Mesenchymal stem cell (in vitro differentiated cells and primary cell): ENCODE results near the gene C1orf167.

Source experiments
- DNase-seq: peaks from one replicate; pipeline ENCODE4 v3.0.0-alpha.2; 2013
- H2AFZ ChIP-seq: one replicate; pipeline ENCODE4 v1.6.1; 2013; ENCODE audit warnings: low read depth, mild to moderate bottlenecking, control low read depth, inconsistent platforms, low read length, moderate library complexity
- H2AK5ac ChIP-seq: 2 replicates; pipeline ENCODE4 v1.6.1; 2013; ENCODE audit warnings: low read length, moderate library complexity, mild to moderate bottlenecking, inconsistent platforms; ENCODE audit not compliant: severe bottlenecking
- H2BK120ac ChIP-seq: one replicate; pipeline ENCODE4 v1.6.1; 2013; ENCODE audit warnings: low read depth, mild to moderate bottlenecking, inconsistent platforms, low read length, moderate library complexity
- H2BK12ac ChIP-seq, 2 experiments: one replicate each; pipeline ENCODE4 v1.6.1; 2013; ENCODE audit warnings: inconsistent platforms in 2 of 2, low read length in 2 of 2, mild to moderate bottlenecking in 2 of 2, moderate library complexity in 2 of 2, control low read depth in 1 of 2
- H2BK15ac ChIP-seq: one replicate; pipeline ENCODE4 v1.6.1; 2013; ENCODE audit warnings: mild to moderate bottlenecking, low read depth, inconsistent platforms; ENCODE audit not compliant: poor library complexity, severe bottlenecking
- H2BK5ac ChIP-seq: 2 replicates; pipeline ENCODE4 v1.6.1; 2013; ENCODE audit warnings: low read depth, mild to moderate bottlenecking, low read length, control low read depth, inconsistent platforms; ENCODE audit not compliant: poor library complexity, severe bottlenecking
- H3K14ac ChIP-seq, 2 experiments: one replicate each; pipeline ENCODE4 v1.6.1; 2013; ENCODE audit warnings: inconsistent platforms in 2 of 2, low read length in 2 of 2, control low read depth in 1 of 2, mild to moderate bottlenecking in 1 of 2, moderate library complexity in 1 of 2
- H3K18ac ChIP-seq, 2 experiments: one replicate each; pipeline ENCODE4 v1.6.1; 2013; ENCODE audit warnings: inconsistent platforms in 2 of 2, low read length in 2 of 2, control low read depth in 1 of 2, low read depth in 1 of 2, mild to moderate bottlenecking in 1 of 2
- H3K23ac ChIP-seq, 2 experiments: one replicate each; pipeline ENCODE4 v1.6.1; 2013; ENCODE audit warnings: inconsistent platforms in 2 of 2, low read length in 2 of 2, mild to moderate bottlenecking in 2 of 2, moderate library complexity in 2 of 2, control low read depth in 1 of 2
- H3K27ac ChIP-seq: 2 replicates; pipeline ENCODE4 v1.5.1; 2013; ENCODE audit warnings: mild to moderate bottlenecking, moderate library complexity, low read length, control low read depth, inconsistent platforms; ENCODE audit not compliant: poor library complexity, severe bottlenecking
- H3K27me3 ChIP-seq, 2 experiments: 2 replicates each; pipeline versions ENCODE4 v1.6.1 to v1.7.0; 2013; ENCODE audit warnings: low read length in 2 of 2, mild to moderate bottlenecking in 2 of 2, moderate library complexity in 2 of 2, control low read depth in 1 of 2, inconsistent platforms in 1 of 2; ENCODE audit not compliant: control insufficient read depth in 1 of 2, insufficient read depth in 1 of 2
- H3K36me3 ChIP-seq, 2 experiments: 2 replicates each; pipeline versions ENCODE4 v1.6.1 to v1.7.0; 2013; ENCODE audit warnings: low read length in 2 of 2, control low read depth in 1 of 2, inconsistent platforms in 1 of 2, low read depth in 1 of 2, mild to moderate bottlenecking in 1 of 2; ENCODE audit not compliant: insufficient read depth in 2 of 2, control insufficient read depth in 1 of 2
- H3K4ac ChIP-seq, 2 experiments: one replicate each; pipeline ENCODE4 v1.6.1; 2013; ENCODE audit warnings: inconsistent platforms in 2 of 2, low read length in 2 of 2, mild to moderate bottlenecking in 2 of 2, moderate library complexity in 2 of 2, control low read depth in 1 of 2, low read depth in 1 of 2
- H3K4me1 ChIP-seq: 2 replicates; pipeline ENCODE4 v1.6.1; 2013; ENCODE audit warnings: low read depth, low read length, control low read depth; ENCODE audit not compliant: control insufficient read depth, insufficient read depth
- H3K4me2 ChIP-seq: 2 replicates; pipeline ENCODE4 v1.6.1; 2013; ENCODE audit warnings: low read length, mild to moderate bottlenecking, inconsistent platforms; ENCODE audit not compliant: poor library complexity, severe bottlenecking
- H3K4me3 ChIP-seq, 2 experiments: 2 replicates each; pipeline versions ENCODE4 v1.5.1 to v1.7.0; 2013; ENCODE audit warnings: low read length in 2 of 2, mild to moderate bottlenecking in 2 of 2, control low read depth in 1 of 2, low read depth in 1 of 2; ENCODE audit not compliant: insufficient read depth in 1 of 2
- H3K79me1 ChIP-seq: replicated peaks from 2 replicates; pipeline ENCODE4 v1.6.1; 2013; ENCODE audit warnings: mild to moderate bottlenecking, control low read depth, low read length, inconsistent platforms; ENCODE audit not compliant: poor library complexity, severe bottlenecking
- H3K9ac ChIP-seq: 2 replicates; pipeline ENCODE4 v1.7.0; 2013; ENCODE audit warnings: mild to moderate bottlenecking, low read length, moderate library complexity
- H3K9me3 ChIP-seq: 2 replicates; pipeline ENCODE4 v1.7.0; 2013; ENCODE audit warnings: mild to moderate bottlenecking, low read length; ENCODE audit not compliant: control insufficient read depth
- H4K8ac ChIP-seq: one replicate; pipeline ENCODE4 v1.6.1; 2013; ENCODE audit warnings: inconsistent platforms, mild to moderate bottlenecking, low read length, moderate library complexity
- H4K91ac ChIP-seq: one replicate; pipeline ENCODE4 v1.6.1; 2013; ENCODE audit warnings: mild to moderate bottlenecking, low read length, inconsistent platforms
- WGBS: methylation state at CpG from one replicate; pipeline ENCODE4 v1.1.7; 2013; ENCODE audit warnings: mixed read lengths; 5-methylcytosine and 5-hydroxymethylcytosine counted together

The C1orf167 gene

GRCh38 chr1:11806307-11806936 is 44.4 kb downstream of the C1orf167 start:
- Histone ChIP-seq H3K4me3 (peak overlapping the region; percentile 92 to 96), H3K4ac (peak overlapping the region; percentile 39 to 93), H3K36me3 (peaks cover 14 to 44% of the 10 kb centered on the region in 2 experiments), H2AK5ac (peak overlapping the region; percentile 80), H2BK120ac (peak overlapping the region; percentile 50), H2AFZ (peak overlapping the region; percentile 81), H2BK15ac (peak overlapping the region; percentile 75), H3K18ac (peak overlapping the region; percentile 88 to 100), H3K27ac (peak overlapping the region; percentile 87), H4K91ac (peak overlapping the region; percentile 77), H3K14ac (peak overlapping the region in 1 of 2 experiments; percentile 99), H3K9ac (peak overlapping the region; percentile 94), H2BK12ac (peak overlapping the region in 1 of 2 experiments; percentile 10), H3K23ac (peak overlapping the region in 1 of 2 experiments; percentile 97), H2BK5ac (peak overlapping the region; percentile 94), H3K4me2 (peak overlapping the region; percentile 88), H4K8ac (peak overlapping the region; percentile 90), H3K4me1 (peaks cover 28% of the 10 kb centered on the region), H3K9me3 (no peaks in the 10 kb centered on the region), H3K27me3 (no peaks in the 10 kb centered on the region), H3K79me1 (peaks cover 13% of the 10 kb centered on the region)
- WGBS = 2% methylated on average over 17 of the region's 20 CpGs
- DNase-seq = peak; percentile 62

DNA sequence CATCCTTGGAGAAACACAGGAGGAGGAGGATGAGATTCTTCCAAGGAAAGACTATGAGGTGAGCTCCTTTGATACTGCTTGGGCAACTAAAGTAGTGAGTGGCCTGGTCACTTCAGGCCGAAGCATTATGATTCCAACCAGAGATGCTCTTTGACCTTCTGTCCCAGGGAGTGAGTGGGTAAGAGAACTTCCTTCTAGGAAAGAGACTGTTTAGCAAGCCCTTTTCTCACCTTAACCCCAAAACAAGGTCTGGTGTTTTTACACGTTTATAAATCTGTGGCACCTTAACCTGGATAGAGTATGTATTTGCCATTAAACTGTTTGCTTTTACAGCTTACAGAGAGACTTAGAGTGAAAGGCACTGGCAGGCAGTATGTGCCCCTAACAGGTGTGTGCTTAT is 45.1 kb downstream of the C1orf167 start:
- H2AFZ ChIP-seq = no peak overlapping the region
- H3K4me2 ChIP-seq = peak overlapping the region; percentile 88
- no peaks in the 10 kb centered on the region for H3K9me3 ChIP-seq
- H2BK5ac ChIP-seq = no peak overlapping the region
- H3K79me1 ChIP-seq = peaks cover 15% of the 10 kb centered on the region
- H3K18ac ChIP-seq = no peak overlapping the region
- no peak overlapping the region for H2BK120ac ChIP-seq
- no peak overlapping the region for H4K91ac ChIP-seq
- no peak overlapping the region for H3K14ac ChIP-seq
- H3K27me3 ChIP-seq = no peaks in the 10 kb centered on the region
- H3K9ac ChIP-seq = peak overlapping the region; percentile 94
- no peak for DNase-seq
- no peak overlapping the region for H3K4ac ChIP-seq
- WGBS = 29% methylated on average over 1 of the region's 2 CpGs
- no peak overlapping the region for H2BK12ac ChIP-seq
- peak overlapping the region in 1 of 2 experiments; percentile 96 for H3K4me3 ChIP-seq
- no peak overlapping the region for H4K8ac ChIP-seq
- H3K27ac ChIP-seq = peak overlapping the region; percentile 71
- H2BK15ac ChIP-seq = no peak overlapping the region
- no peak overlapping the region for H2AK5ac ChIP-seq
- peaks cover 26% of the 10 kb centered on the region for H3K4me1 ChIP-seq
- no peak overlapping the region for H3K23ac ChIP-seq
- peaks cover 19 to 50% of the 10 kb centered on the region in 2 experiments for H3K36me3 ChIP-seq

DNA sequence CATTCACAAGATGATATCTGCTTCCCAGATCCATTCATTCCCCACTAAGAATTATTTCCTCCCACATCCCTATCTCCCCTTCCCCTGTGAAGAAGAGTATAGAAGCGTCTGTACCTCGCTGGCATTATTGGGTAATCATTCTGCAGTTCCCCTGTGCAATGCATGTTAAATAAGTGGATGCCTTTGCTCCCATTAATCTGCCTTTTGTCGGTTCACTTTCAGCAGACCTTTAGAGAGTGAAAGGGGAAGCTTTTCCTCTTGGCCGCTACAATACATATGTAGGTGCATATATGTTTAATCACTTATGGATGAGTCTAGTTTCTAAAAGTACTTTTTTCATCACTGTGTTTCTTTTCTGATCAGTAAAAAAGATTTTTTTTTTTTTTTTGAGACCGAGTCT is 51.0 kb downstream of the C1orf167 start:
- no peaks in the 10 kb centered on the region for H3K4me1 ChIP-seq
- no peak overlapping the region for H3K4me2 ChIP-seq
- H2BK15ac ChIP-seq = no peak overlapping the region
- WGBS = 94% methylated on average over 3 of the region's 5 CpGs
- no peaks in the 10 kb centered on the region for H3K9me3 ChIP-seq
- H3K27me3 ChIP-seq = no peaks in the 10 kb centered on the region
- no peak overlapping the region for H2BK5ac ChIP-seq
- peaks cover 35% of the 10 kb centered on the region for H3K79me1 ChIP-seq
- H2BK12ac ChIP-seq = no peak overlapping the region
- H2AFZ ChIP-seq = no peak overlapping the region
- no peak overlapping the region for H3K4me3 ChIP-seq
- H3K36me3 ChIP-seq = peaks cover 39 to 92% of the 10 kb centered on the region in 2 experiments
- H4K91ac ChIP-seq = no peak overlapping the region
- H3K18ac ChIP-seq = no peak overlapping the region
- no peak overlapping the region for H3K9ac ChIP-seq
- no peak overlapping the region for H3K4ac ChIP-seq
- H3K27ac ChIP-seq = no peak overlapping the region
- no peak overlapping the region for H3K23ac ChIP-seq
- H2BK120ac ChIP-seq = no peak overlapping the region
- no peak overlapping the region for H3K14ac ChIP-seq
- no peak overlapping the region for H4K8ac ChIP-seq
- no peak for DNase-seq
- H2AK5ac ChIP-seq = no peak overlapping the region

- no peak overlapping the region for H2BK15ac ChIP-seq
- H3K4me2 ChIP-seq = no peak overlapping the region
- no peaks in the 10 kb centered on the region for H3K9me3 ChIP-seq
- peaks cover 27% of the 10 kb centered on the region for H3K79me1 ChIP-seq
- H4K91ac ChIP-seq = no peak overlapping the region
- H2BK5ac ChIP-seq = no peak overlapping the region
- H2BK120ac ChIP-seq = no peak overlapping the region
- H4K8ac ChIP-seq = no peak overlapping the region
- no peak overlapping the region for H3K4me3 ChIP-seq
- H3K27ac ChIP-seq = no peak overlapping the region
- H3K4ac ChIP-seq = no peak overlapping the region
- H3K23ac ChIP-seq = no peak overlapping the region
- H3K36me3 ChIP-seq = peaks cover 34 to 92% of the 10 kb centered on the region in 2 experiments
- no peak overlapping the region for H3K14ac ChIP-seq
- DNase-seq = no peak
- H3K18ac ChIP-seq = no peak overlapping the region
- no peak overlapping the region for H2AK5ac ChIP-seq
- H2BK12ac ChIP-seq = no peak overlapping the region
- 98% methylated on average over 12 of the region's 12 CpGs for WGBS
- H3K9ac ChIP-seq = no peak overlapping the region
- H3K4me1 ChIP-seq = peaks cover 1% of the 10 kb centered on the region
- H3K27me3 ChIP-seq = no peaks in the 10 kb centered on the region
- no peak overlapping the region for H2AFZ ChIP-seq
Measured at GRCh38 chr1:11817192-11817591, 55.2 kb downstream of the C1orf167 start.
